ENCODE results near the gene DIP2A. TPM values are rescaled to one million over a fixed set of nuclear protein-coding genes. Genes with fewer than 3 reads are reported as not detected.
"Not testable (repeated sequence)": the region's sequence is repeated elsewhere in the genome, so short reads cannot be mapped to it uniquely, and the experiment has no call there.

Gene DIP2A
- total and polyA plus RNA-seq, 2 donors: 18.2 to 44.8 TPM

DNA sequence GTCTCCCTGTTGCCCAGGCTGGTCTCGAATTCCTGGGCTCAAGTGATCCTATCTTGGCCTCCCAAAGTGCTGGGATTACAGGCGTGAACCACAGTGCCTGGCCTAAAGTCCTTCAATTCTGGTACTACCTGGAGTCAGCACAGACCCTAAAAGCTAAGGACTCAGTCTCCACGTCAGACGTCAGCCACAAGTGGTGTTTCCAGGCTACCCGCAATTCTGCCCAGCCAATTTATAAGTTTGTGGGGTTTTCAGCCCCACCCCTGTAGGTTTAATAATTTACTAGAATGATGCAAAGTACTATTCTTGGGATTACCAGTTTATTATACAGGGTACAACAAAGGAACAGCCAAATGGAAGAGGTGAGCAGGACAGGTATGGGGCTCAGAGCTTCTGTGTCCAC is 10.6 kb upstream of the DIP2A start:
- Histone ChIP-seq H3K27ac (ENCODE audit: low read depth) (no peak overlapping the region), H3K4me3 (ENCODE audit: low read depth, low read length) (no peak overlapping the region), H3K36me3 (ENCODE audit: insufficient read depth) (no peaks in the 10 kb centered on the region), H3K4me1 (ENCODE audit: insufficient read depth) (no peaks in the 10 kb centered on the region)
- DNase-seq (ENCODE audit: extremely low spot score): no peak
- 97% methylated on average over 5 of the region's 5 CpGs for WGBS

DNA sequence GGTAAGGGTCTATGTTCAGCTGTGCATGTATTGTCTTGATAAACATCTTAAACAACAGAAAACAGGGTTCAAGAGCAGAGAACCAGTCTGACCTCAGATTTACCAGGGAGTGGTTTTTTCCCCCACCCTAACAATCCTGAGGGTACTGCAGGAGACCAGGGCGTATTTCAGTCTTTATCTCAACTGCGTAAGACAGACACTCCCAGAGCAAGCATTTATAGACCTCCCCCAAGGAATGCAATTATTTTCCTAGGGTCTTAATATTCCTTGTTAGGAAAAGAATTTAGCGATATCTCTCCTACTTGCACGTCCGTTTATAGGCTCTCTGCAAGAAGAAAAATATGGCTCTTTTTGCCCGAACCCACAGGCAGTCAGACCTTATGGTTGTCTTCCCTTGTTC is 9.8 kb upstream of the DIP2A start:
- 97% methylated on average over 6 of the region's 6 CpGs for WGBS
- H3K27ac ChIP-seq (ENCODE audit: low read depth); DNase-seq (ENCODE audit: extremely low spot score); H3K4me1 ChIP-seq (ENCODE audit: insufficient read depth); H3K36me3 ChIP-seq (ENCODE audit: insufficient read depth); H3K4me3 ChIP-seq (ENCODE audit: low read depth, low read length): not testable (repeated sequence)

DNA sequence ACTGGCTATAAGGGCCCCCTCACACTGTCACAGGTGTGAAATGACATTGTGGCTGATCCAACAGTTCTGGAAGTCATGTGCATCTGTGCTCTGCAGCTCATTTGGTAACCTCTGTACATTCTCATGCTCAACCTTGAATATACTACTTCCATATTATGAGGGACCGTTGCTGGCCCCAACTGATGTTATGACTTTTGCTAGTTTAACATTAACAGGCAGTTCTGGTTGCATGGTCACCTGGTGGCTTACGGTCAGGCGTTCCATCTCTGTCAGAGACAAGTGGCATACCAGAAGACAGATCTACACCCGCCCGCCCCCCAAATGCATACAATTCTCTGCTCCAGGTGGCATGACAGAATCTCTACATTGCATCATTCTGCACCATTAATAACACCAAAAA is 6.0 kb upstream of the DIP2A start:
- H3K4me1 ChIP-seq (ENCODE audit: insufficient read depth): no peaks in the 10 kb centered on the region
- H3K27ac ChIP-seq (ENCODE audit: low read depth): no peak overlapping the region
- no peak for DNase-seq (ENCODE audit: extremely low spot score)
- H3K4me3 ChIP-seq (ENCODE audit: low read depth, low read length): no peak overlapping the region
- no peaks in the 10 kb centered on the region for H3K36me3 ChIP-seq (ENCODE audit: insufficient read depth)
- WGBS: 98% methylated on average over 5 of the region's 5 CpGs

DNA sequence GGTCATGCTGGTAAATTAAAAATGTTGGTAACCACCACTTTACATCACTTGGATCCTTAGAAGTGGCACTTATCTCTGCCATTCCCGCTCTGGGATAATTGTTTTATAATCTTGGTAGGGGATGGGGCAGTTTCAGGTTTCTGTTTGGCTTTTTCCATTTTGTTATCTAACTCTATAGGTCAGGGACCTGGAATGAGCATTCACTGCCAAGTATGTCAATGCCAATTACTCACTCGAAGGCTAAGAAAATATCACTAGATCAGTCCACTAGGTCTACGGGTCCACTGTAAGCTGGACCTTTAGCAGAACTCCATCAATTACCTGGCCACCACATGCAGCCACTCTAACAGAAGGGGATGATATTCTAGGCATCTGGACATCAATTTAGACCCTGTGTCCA is 4.5 kb upstream of the DIP2A start:
- no peak for DNase-seq (ENCODE audit: extremely low spot score)
- WGBS: 59% methylated on average over 3 of the region's 3 CpGs
- no peak overlapping the region for H3K4me3 ChIP-seq (ENCODE audit: low read depth, low read length)
- no peaks in the 10 kb centered on the region for H3K4me1 ChIP-seq (ENCODE audit: insufficient read depth)
- no peak overlapping the region for H3K27ac ChIP-seq (ENCODE audit: low read depth)
- no peaks in the 10 kb centered on the region for H3K36me3 ChIP-seq (ENCODE audit: insufficient read depth)

DNA sequence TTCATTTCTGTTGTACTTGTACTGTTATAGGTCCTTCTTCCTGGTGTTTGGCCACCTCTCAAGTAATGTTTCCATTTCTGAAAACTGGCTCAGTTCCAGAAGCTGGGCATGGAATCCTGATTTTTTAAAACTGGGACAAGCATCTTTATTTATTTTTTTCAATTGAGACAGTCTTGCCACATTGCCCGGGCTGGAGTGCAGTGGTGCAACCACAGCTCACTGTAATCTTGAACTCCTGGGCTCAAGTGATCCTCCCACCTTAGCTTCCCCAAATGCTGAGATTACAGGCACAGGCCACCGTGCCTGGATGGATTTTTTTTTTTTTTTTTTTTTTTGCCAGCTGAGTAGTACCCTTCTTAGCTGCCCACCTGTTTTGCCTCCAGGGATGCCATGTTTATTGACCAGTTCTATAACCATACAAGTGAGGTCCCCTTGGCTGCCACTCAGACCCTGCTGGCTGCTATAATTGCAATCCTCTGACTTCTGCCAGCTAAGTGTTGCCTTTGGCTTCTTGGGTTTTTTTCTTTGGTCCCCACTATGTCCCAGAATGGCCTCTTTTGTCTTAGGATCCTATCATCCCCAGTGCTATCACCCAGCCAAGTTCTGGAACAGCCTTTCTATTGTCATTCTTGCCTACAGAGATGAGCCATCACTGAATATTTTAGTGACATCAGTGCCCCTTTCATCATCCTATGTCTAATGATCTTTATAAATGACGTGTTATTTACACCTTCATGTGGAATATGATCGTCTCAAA is 3.9 kb upstream of the DIP2A start:
- WGBS: 75% methylated on average over 4 of the region's 4 CpGs
- Histone ChIP-seq H3K36me3 (ENCODE audit: insufficient read depth) (no peaks in the 10 kb centered on the region), H3K27ac (ENCODE audit: low read depth) (no peak overlapping the region), H3K4me1 (ENCODE audit: insufficient read depth) (no peaks in the 10 kb centered on the region), H3K4me3 (ENCODE audit: low read depth, low read length) (no peak overlapping the region)
- no peak for DNase-seq (ENCODE audit: extremely low spot score)

DNA sequence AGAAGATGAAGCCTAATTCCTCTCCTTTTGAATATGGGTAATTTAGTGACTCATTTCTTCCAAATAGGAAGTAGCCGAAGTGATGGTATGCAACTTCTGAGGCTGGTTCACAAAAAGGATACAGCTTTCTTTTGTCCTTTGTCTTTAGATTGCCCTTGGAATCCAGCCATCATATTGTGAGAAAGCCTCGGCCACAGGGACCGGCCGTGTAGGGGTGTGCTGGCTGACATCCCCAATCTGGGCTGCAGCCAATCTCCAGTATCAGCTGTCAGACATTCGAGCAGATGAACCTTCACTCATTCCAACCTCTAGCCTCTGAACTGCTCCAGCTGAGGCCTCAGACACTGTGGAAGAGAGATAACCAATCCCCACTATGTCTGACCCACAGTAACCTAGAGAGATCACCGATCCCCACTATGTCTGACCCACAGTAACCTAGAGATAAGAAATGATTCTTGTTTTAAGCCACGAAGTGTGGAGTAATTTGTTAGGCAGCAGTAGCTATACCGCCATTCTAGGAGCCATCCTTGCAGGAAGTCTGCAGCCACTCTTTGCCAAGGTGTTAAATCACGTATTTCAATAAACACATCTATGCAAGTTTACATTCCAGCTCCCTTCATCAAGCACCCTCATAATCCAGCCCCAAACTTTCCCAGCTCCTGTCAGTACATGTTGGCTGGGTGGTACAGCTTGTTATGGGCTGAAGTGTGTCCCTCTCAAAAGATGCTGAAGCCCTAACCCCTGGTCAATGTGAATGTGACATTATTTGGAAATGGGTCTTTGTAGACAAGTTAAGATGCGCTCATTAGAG is 2.9 kb upstream of the DIP2A start:
- Histone ChIP-seq H3K36me3 (ENCODE audit: insufficient read depth) (no peaks in the 10 kb centered on the region), H3K4me3 (ENCODE audit: low read depth, low read length) (no peak overlapping the region), H3K27ac (ENCODE audit: low read depth) (no peak overlapping the region), H3K4me1 (ENCODE audit: insufficient read depth) (no peaks in the 10 kb centered on the region)
- WGBS: 55% methylated on average over 10 of the region's 10 CpGs
- no peak for DNase-seq (ENCODE audit: extremely low spot score)

DNA sequence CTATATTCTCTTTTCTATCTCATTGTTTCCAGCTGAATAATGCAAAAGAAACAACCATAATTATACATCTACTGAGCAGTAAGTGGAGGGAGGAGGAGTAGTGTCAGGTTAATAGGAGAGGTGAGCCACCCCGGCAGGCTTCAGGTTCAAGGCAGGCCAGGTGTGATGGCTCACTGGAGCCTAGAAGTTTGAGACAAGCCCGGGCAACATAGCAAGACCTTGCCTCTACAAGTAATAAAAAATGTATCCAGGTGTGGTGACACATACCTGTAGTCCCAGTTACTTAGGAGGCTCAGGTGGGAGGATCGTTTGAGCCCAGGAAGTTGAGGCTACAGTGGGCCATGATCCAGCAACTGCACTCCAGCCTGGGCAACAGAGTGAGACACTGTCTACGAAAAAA is 1.9 kb upstream of the DIP2A start:
- no peaks in the 10 kb centered on the region for H3K4me1 ChIP-seq (ENCODE audit: insufficient read depth)
- no peak for DNase-seq (ENCODE audit: extremely low spot score)
- H3K27ac ChIP-seq (ENCODE audit: low read depth): no peak overlapping the region
- WGBS: 86% methylated on average over 4 of the region's 4 CpGs
- H3K36me3 ChIP-seq (ENCODE audit: insufficient read depth): no peaks in the 10 kb centered on the region
- no peak overlapping the region for H3K4me3 ChIP-seq (ENCODE audit: low read depth, low read length)

DNA sequence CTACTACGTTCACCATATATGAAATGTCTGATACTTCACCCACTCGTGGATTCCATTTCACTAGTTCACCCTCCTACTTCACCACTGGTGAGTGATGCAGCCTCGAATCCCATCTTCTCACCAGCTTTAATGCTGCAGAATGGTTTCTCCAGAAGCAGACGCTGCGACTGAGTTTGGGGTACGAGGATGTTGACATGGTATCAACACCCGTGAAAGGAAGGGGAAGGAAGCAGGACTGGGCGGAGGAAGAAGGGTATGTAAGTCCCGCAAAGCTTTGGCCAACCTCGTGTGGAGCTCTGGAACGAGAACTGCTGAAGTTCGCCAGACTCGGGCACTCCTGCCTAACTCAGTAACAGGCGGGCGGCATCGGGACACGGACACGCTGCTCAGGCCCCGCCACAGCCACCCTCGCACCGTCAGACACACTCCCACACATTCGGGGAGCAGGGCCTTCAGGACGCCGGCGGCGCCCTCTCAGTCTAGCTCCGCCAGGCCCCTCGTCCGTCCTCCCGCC is 833 bp upstream of the DIP2A start:
- peak overlapping the region; percentile 11 for H3K27ac ChIP-seq (ENCODE audit: low read depth)
- under 1% methylated on average over 30 of the region's 30 CpGs for WGBS
- H3K4me1 ChIP-seq (ENCODE audit: insufficient read depth): no peaks in the 10 kb centered on the region
- H3K4me3 ChIP-seq (ENCODE audit: low read depth, low read length): peak overlapping the region; percentile 94
- DNase-seq (ENCODE audit: extremely low spot score): no peak
- no peaks in the 10 kb centered on the region for H3K36me3 ChIP-seq (ENCODE audit: insufficient read depth)

DNA sequence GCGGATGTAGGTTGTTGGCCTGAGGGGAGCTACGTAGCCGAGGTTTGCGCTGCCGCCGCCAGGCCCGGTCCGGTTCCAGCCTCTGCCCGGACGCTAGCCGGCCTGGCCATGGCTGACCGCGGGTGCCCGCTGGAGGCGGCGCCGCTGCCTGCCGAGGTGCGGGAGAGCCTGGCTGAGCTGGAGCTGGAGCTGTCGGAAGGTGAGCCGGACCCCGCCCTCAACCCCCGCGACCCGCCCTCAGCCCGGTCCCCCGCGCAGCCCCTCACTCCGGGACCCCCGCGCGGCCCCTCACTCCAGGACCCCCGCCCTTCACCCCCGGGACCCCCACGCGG is 299 bp downstream of the DIP2A start:
- H3K4me1 ChIP-seq (ENCODE audit: insufficient read depth): no peaks in the 10 kb centered on the region
- peak overlapping the region; percentile 80 for H3K27ac ChIP-seq (ENCODE audit: low read depth)
- under 1% methylated on average over 36 of the region's 36 CpGs for WGBS
- no peak for DNase-seq (ENCODE audit: extremely low spot score)
- no peaks in the 10 kb centered on the region for H3K36me3 ChIP-seq (ENCODE audit: insufficient read depth)
- H3K4me3 ChIP-seq (ENCODE audit: low read depth, low read length): peak overlapping the region; percentile 94

DNA sequence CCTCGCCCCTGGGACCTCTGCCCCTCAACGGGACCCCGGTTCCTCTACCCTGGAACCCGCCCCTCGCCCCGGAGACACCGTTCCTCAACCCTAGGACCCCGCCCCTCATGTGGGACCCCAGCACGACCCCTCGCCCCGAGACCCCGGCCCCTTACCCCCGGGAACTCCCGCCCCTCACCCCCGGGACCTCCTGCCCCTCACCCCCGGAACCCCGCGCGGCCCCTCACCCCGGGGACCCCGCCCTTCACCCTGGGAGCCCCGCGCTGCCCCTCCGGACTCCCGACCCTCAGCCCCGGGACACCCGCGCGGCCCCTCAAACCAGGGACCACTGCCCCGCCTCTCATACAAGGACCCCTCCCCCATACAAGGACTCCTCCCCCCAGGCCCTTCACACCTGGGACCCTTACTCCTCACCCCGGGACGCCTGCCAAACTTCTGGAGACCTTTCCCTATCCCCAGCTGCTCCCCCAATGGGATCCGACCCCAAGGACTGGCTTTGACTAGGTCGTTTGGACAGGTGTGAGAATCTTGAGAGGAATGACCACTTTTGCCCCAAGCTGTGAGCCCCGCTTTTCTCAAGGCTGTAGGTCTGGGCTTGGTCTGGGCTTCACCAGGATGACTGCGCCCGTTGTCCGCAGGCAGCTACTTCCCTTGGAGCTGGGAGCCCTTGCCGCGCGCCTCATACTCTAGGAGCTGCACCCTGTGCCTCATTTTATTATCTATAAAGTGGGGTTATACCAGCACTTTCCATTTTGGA is 843 bp downstream of the DIP2A start:
- peak overlapping the region; percentile 94 for H3K4me3 ChIP-seq (ENCODE audit: low read depth, low read length)
- H3K4me1 ChIP-seq (ENCODE audit: insufficient read depth): no peaks in the 10 kb centered on the region
- H3K27ac ChIP-seq (ENCODE audit: low read depth): no peak overlapping the region
- no peaks in the 10 kb centered on the region for H3K36me3 ChIP-seq (ENCODE audit: insufficient read depth)
- no peak for DNase-seq (ENCODE audit: extremely low spot score)
- 1% methylated on average over 41 of the region's 41 CpGs for WGBS

DNA sequence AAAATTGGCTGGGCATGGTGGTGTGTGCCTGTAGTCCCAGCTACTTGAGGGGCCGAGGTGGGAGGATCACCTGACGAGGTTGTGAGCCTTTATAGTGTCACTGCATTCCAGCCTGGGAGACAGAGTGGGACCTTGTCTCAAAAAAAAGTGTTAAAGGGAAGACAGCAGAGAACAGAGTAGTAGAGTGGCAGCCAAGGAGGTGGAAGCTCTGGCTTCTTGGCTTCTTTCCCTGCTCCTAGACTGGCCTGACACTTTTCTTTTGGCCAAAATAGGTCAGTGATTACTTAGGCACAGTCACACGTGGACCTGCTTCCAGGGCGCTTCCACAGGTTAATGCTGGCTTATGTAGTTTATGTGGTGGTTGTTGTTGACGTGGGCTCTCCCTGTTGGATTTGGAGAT is 3.2 kb downstream of the DIP2A start:
- H3K4me1 ChIP-seq (ENCODE audit: insufficient read depth): no peaks in the 10 kb centered on the region
- no peak overlapping the region for H3K27ac ChIP-seq (ENCODE audit: low read depth)
- 65% methylated on average over 5 of the region's 5 CpGs for WGBS
- no peak for DNase-seq (ENCODE audit: extremely low spot score)
- H3K4me3 ChIP-seq (ENCODE audit: low read depth, low read length): no peak overlapping the region
- H3K36me3 ChIP-seq (ENCODE audit: insufficient read depth): no peaks in the 10 kb centered on the region

DNA sequence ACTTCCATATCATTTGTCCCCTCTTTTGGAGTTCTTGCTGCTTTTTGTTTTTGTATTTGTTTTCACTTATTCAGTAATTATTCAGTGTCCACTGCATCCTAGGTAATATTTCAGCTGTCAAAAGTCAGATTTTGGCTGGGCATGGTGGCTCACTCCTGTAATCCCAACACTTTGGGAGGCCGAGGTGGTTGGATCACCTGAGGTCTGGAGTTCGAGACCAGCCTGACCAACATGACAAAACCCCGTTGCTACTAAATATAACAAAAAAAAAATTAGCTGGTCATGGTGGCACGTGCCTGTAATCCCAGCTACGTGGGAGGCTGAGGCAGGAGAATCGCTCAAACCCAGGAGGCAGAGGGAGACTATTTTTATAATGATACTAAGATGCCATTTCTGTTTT is 6.5 kb downstream of the DIP2A start:
- H3K27ac ChIP-seq (ENCODE audit: low read depth); H3K36me3 ChIP-seq (ENCODE audit: insufficient read depth); H3K4me1 ChIP-seq (ENCODE audit: insufficient read depth); DNase-seq (ENCODE audit: extremely low spot score); H3K4me3 ChIP-seq (ENCODE audit: low read depth, low read length): not testable (repeated sequence)
- 93% methylated on average over 6 of the region's 6 CpGs for WGBS

DNA sequence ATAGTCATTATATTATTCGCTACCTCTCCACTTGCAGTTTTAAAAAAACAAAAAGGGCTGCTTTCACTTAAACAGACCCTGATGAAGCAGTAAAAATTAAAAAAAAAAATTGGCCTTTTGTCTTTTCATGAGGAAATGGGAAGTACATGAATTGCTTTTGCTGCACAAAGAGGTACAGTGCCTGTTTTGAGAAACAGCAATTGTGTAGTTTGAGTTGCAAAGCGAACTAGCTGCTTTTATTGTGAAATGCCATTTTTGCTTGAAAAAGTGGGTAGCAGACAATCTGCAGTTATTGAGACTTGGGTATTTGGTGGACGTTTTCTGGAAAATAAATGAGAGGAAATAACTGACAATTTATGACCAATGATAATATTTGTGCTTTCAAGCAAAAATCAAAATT is 7.0 kb downstream of the DIP2A start:
- Histone ChIP-seq H3K4me1 (ENCODE audit: insufficient read depth) (no peaks in the 10 kb centered on the region), H3K27ac (ENCODE audit: low read depth) (no peak overlapping the region), H3K4me3 (ENCODE audit: low read depth, low read length) (no peak overlapping the region), H3K36me3 (ENCODE audit: insufficient read depth) (no peaks in the 10 kb centered on the region)
- no peak for DNase-seq (ENCODE audit: extremely low spot score)
- 82% methylated on average over 3 of the region's 3 CpGs for WGBS
